SK-N-MC (cell line): ENCODE measurements around the gene FAM107B.

ENCODE experiments used
- EZH2 ChIP-seq: fragments of 200-600 bp; sonication (generic); IDR thresholded peaks from one replicate; pipeline ENCODE4 v1.6.1; 2017; ENCODE audit warnings: antibody characterized with exemption
- POLR2AphosphoS5 ChIP-seq: IDR thresholded peaks from 2 replicates; pipeline ENCODE4 v1.6.1; 2012; ENCODE audit warnings: mild to moderate bottlenecking, low read depth, low read length, borderline replicate concordance

GRCh38 chr10:14665304-14665703, 109.4 kb downstream of the FAM107B start:
- no peak for TF ChIP-seq POLR2AphosphoS5
- TF ChIP-seq EZH2 = no peak
